NCI-H1417 treated with DMSO at 0.1 percent for 48 hours (cell line): ENCODE results near the gene SYNDIG1L.
"Not testable (repeated sequence)": the region's sequence is repeated elsewhere in the genome, so short reads cannot be mapped to it uniquely, and the experiment has no call there.

Experiments
- DNase-seq: peaks from one replicate; lab custom pipeline; 2025; lab: John Stamatoyannopoulos, UW

SYNDIG1L gene

GRCh38 chr14:74426202-74426582 is at the start of gene SYNDIG1L:
Gene SYNDIG1L, minus strand, starts transcription at chr14:74426210. Its CDS starts 16,466 bp downstream, at chr14:74409744.
- no peak for DNase-seq

GRCh38 chr14:74475678-74476077 is 49.7 kb upstream of the SYNDIG1L start:
- no peak for DNase-seq

GRCh38 chr14:74474376-74474775 is 48.4 kb upstream of the SYNDIG1L start:
- no peak for DNase-seq

- DNase-seq = no peak
These were observed 46.6 kb upstream of the SYNDIG1L start for GRCh38 chr14:74472601-74473000.

- DNase-seq = no peak
These were observed 43.8 kb upstream of the SYNDIG1L start for GRCh38 chr14:74469548-74470518.

GRCh38 chr14:74468513-74468912 is 42.5 kb upstream of the SYNDIG1L start:
- no peak for DNase-seq

- no peak for DNase-seq
These were observed 39.3 kb upstream of the SYNDIG1L start for GRCh38 chr14:74465335-74465734.

- DNase-seq = no peak
These were observed 38.8 kb upstream of the SYNDIG1L start for GRCh38 chr14:74464785-74465184.

- DNase-seq = no peak
These were observed 37.7 kb upstream of the SYNDIG1L start for GRCh38 chr14:74463697-74464096.

GRCh38 chr14:74462993-74463392 is 37.0 kb upstream of the SYNDIG1L start:
- DNase-seq = no peak

- no peak for DNase-seq
These were observed 34.0 kb upstream of the SYNDIG1L start for GRCh38 chr14:74459976-74460375.

- no peak for DNase-seq
These were observed 33.4 kb upstream of the SYNDIG1L start for GRCh38 chr14:74459289-74459946.

- DNase-seq = no peak
These were observed 31.5 kb upstream of the SYNDIG1L start for GRCh38 chr14:74457565-74457895.

GRCh38 chr14:74456684-74457564 is 30.9 kb upstream of the SYNDIG1L start:
- DNase-seq = no peak

- DNase-seq = not testable (repeated sequence)
These were observed 28.4 kb upstream of the SYNDIG1L start for GRCh38 chr14:74454397-74454796.

GRCh38 chr14:74444866-74445265 is 18.9 kb upstream of the SYNDIG1L start:
- no peak for DNase-seq

GRCh38 chr14:74442757-74443156 is 16.7 kb upstream of the SYNDIG1L start:
- DNase-seq = no peak

- no peak for DNase-seq
These were observed 15.1 kb upstream of the SYNDIG1L start for GRCh38 chr14:74441113-74441512.

GRCh38 chr14:74438351-74438915 is 12.4 kb upstream of the SYNDIG1L start:
- no peak for DNase-seq

GRCh38 chr14:74437496-74438053 is 11.6 kb upstream of the SYNDIG1L start:
- DNase-seq = no peak

GRCh38 chr14:74434294-74434693 is 8.3 kb upstream of the SYNDIG1L start:
- no peak for DNase-seq

- no peak for DNase-seq
These were observed 4.0 kb upstream of the SYNDIG1L start for GRCh38 chr14:74429991-74430390.
